Mesangial cell (primary cell): ENCODE results near the gene OAF. TPM values are rescaled to one million over a fixed set of nuclear protein-coding genes. Genes with fewer than 3 reads are reported as not detected.

ENCODE experiments used
- total RNA-seq: library from RNA; depleted of rRNA; stranded (reverse); fragments of >200 nt; gene quantifications from 2 replicates; pipeline ENCODE4 v1.2.3, GENCODE V29; 2015

The OAF gene
- total RNA-seq = 23.0 and 35.4 TPM in 2 replicates

GRCh38 chr11:120210626-120211521 is at the start of gene OAF:
Gene OAF (plus strand): TSS chr11:120211032. CDS start chr11:120211280, 248 bp downstream.

DNA sequence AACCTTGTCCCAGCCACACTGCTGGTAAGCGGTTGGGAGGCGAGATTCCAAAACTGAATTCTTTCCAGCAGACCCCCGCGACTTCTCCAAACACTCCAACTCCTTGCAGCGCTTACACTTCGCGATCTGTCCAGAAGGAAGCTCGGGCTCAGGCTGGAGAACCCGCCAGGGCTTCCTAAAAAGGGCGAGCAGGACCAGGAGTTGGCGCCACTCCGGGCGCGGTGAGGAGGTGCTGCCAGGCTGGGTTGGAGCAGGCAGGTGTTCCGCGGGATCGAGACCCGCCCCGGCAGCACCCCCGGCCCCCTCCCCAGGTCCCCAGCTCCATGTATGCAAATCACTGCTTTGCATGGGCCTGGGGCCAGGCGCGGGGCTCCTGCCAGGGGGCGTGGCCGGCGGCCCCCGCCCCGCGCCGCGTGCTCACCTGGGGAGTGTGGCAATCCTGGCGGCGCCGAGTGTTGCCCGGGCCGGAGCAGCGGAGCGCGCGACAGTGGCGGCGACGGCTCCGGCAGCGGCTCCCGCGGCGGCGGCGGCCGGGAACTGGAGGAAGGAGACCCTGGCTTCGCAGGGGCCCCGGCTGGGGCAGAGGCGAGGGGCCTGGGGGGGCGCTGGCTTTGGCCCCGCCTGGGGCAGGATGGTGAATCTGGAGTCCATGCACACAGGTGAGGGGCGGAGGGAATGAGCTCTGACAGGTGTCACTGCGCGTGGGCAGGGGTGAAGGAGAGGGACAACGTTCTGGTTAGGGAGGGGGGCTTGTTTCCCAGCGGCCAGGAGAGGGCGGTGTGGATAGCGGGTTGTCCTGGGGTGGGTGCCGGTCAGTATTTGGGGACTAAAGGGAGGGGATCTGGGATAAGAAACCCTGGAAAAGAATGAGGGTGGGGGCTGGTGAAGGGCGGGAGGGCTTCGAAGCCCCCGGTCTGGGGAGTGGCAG is 29.1 kb downstream of the OAF start, which contains the start of gene POU2F3:
Gene POU2F3 (plus strand): TSS at position 428 of the 928 bp plus-strand sequence. CDS start 204 bp downstream, at position 632.

Other genes starting within 250 kb of the OAF start
- gene TRIM29, start 72.9 kb upstream of the OAF start, total RNA-seq = 0.16 and 0.51 TPM in 2 replicates
- gene POU2F3, start 29.1 kb downstream of the OAF start, total RNA-seq = not detected in 2 replicates
- 3.1 and 9.1 TPM in 2 replicates for gene TLCD5, start 114.3 kb downstream of the OAF start, total RNA-seq
- 32.6 and 52.6 TPM in 2 replicates for gene ARHGEF12, start 125.4 kb downstream of the OAF start, total RNA-seq